GM10266 (cell line): ENCODE results near the gene DIP2A.

ENCODE experiments used
- DNase-seq: peaks from one replicate; pipeline ENCODE4 v3.0.0; 2012; ENCODE audit errors: extremely low spot score
- CTCF ChIP-seq: IDR thresholded peaks from 2 replicates; pipeline ENCODE4 v1.5.1; 2012; ENCODE audit warnings: mild to moderate bottlenecking, low read depth; ENCODE audit not compliant: control insufficient read depth, insufficient read depth; ENCODE audit errors: missing control alignments

DIP2A gene

GRCh38 chr21:46472246-46472645 lies 13.6 kb downstream of the DIP2A start:
- no peak for TF ChIP-seq CTCF
- no peak for DNase-seq

GRCh38 chr21:46474382-46474781 lies 15.7 kb downstream of the DIP2A start:
- no peak for TF ChIP-seq CTCF
- DNase-seq = no peak

GRCh38 chr21:46475296-46475695 lies 16.6 kb downstream of the DIP2A start:
- DNase-seq = no peak
- TF ChIP-seq CTCF = no peak

- TF ChIP-seq CTCF = no peak
- DNase-seq = no peak
Measured at GRCh38 chr21:46477765-46478164, 19.1 kb downstream of the DIP2A start.

- TF ChIP-seq CTCF = no peak
Measured at GRCh38 chr21:46478910-46479309, 20.2 kb downstream of the DIP2A start.

GRCh38 chr21:46480466-46480865 lies 21.8 kb downstream of the DIP2A start:
- TF ChIP-seq CTCF = no peak
- no peak for DNase-seq

More at GRCh38 chr21:46478910-46479309, 20.2 kb downstream of the DIP2A start:
- DNase-seq = no peak

- no peak for TF ChIP-seq CTCF
- DNase-seq = no peak
Measured at GRCh38 chr21:46482225-46482845, 23.6 kb downstream of the DIP2A start.
